ENCODE results near the gene TMEM43. TPM values are rescaled to one million over a fixed set of nuclear protein-coding genes. Genes with fewer than 3 reads are reported as not detected.
A peak's percentile ranks its signal among the peaks of the same experiment; 100 is the strongest.

Gene TMEM43
- total RNA-seq, 1 donor from 2014 or later, result 79.5 TPM

GRCh38 chr3:14142567-14143270, 17.9 kb downstream of the TMEM43 start:
- peaks cover 3% of the 10 kb centered on the region for H3K36me3 ChIP-seq (ENCODE audit: control insufficient read depth, insufficient read depth, low read length)
- no peaks in the 10 kb centered on the region for H3K27me3 ChIP-seq (ENCODE audit: control insufficient read depth, insufficient read depth, low read length)
- no peak for TF ChIP-seq CTCF (IDR thresholded peaks at IDR 0.05; ENCODE audit: insufficient read depth, low read length, poor library complexity, severe bottlenecking)
- DNase-seq (ENCODE audit: low read depth), result no peak
- H3K4me3 ChIP-seq (ENCODE audit: low read depth, low read length), result no peak overlapping the region

- TF ChIP-seq CTCF (IDR thresholded peaks at IDR 0.05; ENCODE audit: insufficient read depth, low read length, poor library complexity, severe bottlenecking), result no peak
- peaks cover 3% of the 10 kb centered on the region for H3K36me3 ChIP-seq (ENCODE audit: control insufficient read depth, insufficient read depth, low read length)
- no peaks in the 10 kb centered on the region for H3K27me3 ChIP-seq (ENCODE audit: control insufficient read depth, insufficient read depth, low read length)
- DNase-seq (ENCODE audit: low read depth), result peak; percentile 84
- H3K4me3 ChIP-seq (ENCODE audit: low read depth, low read length), result no peak overlapping the region
Observed at GRCh38 chr3:14143271-14144225, 18.7 kb downstream of the TMEM43 start.

GRCh38 chr3:14144423-14145075, 19.7 kb downstream of the TMEM43 start:
- Histone ChIP-seq H3K27me3 (ENCODE audit: control insufficient read depth, insufficient read depth, low read length) (no peaks in the 10 kb centered on the region), H3K36me3 (ENCODE audit: control insufficient read depth, insufficient read depth, low read length) (peaks cover 3% of the 10 kb centered on the region), H3K4me3 (ENCODE audit: low read depth, low read length) (no peak overlapping the region)
- TF ChIP-seq CTCF (IDR thresholded peaks at IDR 0.05; ENCODE audit: insufficient read depth, low read length, poor library complexity, severe bottlenecking), result no peak
- peak; percentile 99 for DNase-seq (ENCODE audit: low read depth)

- Histone ChIP-seq H3K4me3 (ENCODE audit: low read depth, low read length) (no peak overlapping the region), H3K36me3 (ENCODE audit: control insufficient read depth, insufficient read depth, low read length) (peaks cover 3% of the 10 kb centered on the region), H3K27me3 (ENCODE audit: control insufficient read depth, insufficient read depth, low read length) (no peaks in the 10 kb centered on the region)
- DNase-seq (ENCODE audit: low read depth), result no peak
- no peak for TF ChIP-seq CTCF (IDR thresholded peaks at IDR 0.05; ENCODE audit: insufficient read depth, low read length, poor library complexity, severe bottlenecking)
Observed at GRCh38 chr3:14145236-14145635, 20.4 kb downstream of the TMEM43 start.

- DNase-seq (ENCODE audit: low read depth), result no peak
- Histone ChIP-seq H3K36me3 (ENCODE audit: control insufficient read depth, insufficient read depth, low read length) (peaks cover 4% of the 10 kb centered on the region), H3K4me3 (ENCODE audit: low read depth, low read length) (no peak overlapping the region), H3K27me3 (ENCODE audit: control insufficient read depth, insufficient read depth, low read length) (no peaks in the 10 kb centered on the region)
- no peak for TF ChIP-seq CTCF (IDR thresholded peaks at IDR 0.05; ENCODE audit: insufficient read depth, low read length, poor library complexity, severe bottlenecking)
Observed at GRCh38 chr3:14145670-14146380, 21.0 kb downstream of the TMEM43 start.

Measured in kidney epithelial cell (primary cell).